Activated T-helper 9 cell treated with anti-CD3 and anti-CD28 coated beads, Interleukin-2, amount 50 U/mL, for 16 hours (primary cell): ENCODE results near the gene GDPGP1.
"Not testable (repeated sequence)": the region's sequence is repeated elsewhere in the genome, so short reads cannot be mapped to it uniquely, and the experiment has no call there.

Source experiments
- DNase-seq: peaks from one replicate; pipeline ENCODE4 v3.0.0-alpha.2; 2020; ENCODE audit warnings: low read depth

The GDPGP1 gene, protein sequence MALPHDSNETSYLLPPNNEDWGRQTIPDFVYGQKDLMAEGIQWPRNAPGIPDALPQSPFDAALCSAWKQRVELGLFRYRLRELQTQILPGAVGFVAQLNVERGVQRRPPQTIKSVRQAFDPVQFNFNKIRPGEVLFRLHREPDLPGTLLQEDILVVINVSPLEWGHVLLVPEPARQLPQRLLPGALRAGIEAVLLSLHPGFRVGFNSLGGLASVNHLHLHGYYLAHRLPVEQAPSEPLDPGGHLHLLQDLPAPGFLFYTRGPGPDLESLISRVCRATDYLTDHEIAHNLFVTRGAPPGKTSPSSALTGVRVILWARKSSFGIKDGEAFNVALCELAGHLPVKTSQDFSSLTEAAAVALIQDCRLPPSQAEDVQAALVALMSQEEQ

DNA sequence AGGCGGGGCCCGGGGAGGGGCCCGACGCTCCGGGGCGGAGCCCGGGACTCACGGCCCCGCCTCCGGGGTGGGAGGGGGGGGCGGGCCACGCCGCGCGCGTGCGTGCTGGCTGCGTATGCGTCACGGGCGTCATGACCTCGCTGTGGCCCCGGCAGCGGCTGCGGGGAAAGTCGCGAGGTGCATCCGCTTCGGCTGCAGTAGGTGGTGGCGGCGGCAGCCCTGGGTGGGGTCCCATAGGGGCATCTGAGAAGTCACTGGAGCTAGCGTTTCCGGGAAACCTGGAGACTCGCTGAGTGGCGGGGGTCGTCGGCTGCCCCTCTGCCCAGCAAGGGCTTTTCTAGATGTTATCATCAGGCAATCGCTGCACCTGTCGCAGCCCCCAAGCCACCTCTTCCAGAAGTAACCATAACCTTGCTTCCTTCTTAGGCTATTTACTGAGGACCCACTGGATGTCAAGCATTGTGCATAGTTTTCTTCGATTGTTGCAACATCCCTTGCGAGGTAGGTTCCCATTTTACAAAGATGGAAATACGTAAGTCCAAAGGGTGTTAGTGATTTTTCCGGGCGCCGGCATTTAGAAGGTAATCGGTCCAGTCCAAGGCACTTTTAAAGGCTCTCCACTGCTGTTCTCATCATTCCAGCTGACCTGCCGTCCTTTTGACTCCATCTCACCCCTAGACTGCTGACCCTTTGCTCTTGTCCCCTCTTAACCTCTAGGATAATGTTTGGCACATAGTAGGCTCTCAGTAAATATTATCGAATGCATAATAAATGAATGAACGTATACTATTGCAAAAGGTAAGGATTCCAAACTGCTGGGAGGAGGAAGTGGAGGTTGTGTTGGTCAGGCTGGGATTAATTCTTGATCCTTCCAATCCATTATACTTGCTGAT is at the start of gene GDPGP1:
TSS of gene GDPGP1 (plus strand) at position 114 of the 893 bp plus-strand sequence. CDS start 6,700 bp downstream, outside the sequence.
- no peak for DNase-seq

DNA sequence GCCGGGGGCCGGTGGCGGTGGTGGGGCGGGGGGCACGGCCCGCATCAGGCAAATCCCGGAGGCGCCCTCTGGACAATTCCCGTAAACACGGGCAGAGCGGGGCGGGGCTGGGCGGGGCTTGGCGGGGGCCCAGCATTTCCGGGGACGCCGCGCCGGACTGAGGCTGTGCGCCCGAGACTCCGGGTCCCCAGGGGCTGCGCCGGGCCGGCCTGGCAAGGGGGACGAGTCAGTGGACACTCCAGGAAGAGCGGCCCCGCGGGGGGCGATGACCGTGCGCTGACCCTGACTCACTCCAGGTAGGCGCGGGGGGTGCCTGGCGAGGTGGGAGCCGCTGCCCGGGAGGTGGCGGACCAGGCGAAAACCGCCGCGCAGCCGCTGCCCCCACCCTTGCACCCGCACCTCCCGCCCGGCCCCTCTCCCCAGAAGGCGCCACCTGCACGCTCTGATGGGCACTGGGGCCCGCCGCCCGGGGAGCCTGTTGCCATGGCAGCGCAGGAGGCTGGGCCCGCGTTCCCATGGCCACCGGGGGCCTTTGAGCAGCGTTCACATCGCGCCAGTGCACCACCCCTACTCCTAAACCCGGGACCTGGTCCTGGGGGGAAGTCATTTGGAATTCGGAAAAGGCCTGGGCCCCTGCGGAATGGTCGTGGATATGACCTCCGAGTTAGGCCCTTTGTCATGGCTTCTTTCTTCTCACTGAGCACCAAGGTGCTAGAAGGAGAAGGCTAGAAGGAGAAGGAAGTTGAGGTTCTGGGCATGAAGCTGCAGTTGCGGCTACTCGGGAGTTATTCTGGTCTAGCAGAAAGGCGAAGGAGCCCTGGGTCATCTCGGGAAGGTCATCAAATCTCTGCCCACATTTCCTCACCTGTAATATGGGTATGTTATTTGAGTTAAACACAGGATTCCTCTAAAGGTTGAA is 49.0 kb upstream of the GDPGP1 start:
- peak; percentile 36 for DNase-seq

DNA sequence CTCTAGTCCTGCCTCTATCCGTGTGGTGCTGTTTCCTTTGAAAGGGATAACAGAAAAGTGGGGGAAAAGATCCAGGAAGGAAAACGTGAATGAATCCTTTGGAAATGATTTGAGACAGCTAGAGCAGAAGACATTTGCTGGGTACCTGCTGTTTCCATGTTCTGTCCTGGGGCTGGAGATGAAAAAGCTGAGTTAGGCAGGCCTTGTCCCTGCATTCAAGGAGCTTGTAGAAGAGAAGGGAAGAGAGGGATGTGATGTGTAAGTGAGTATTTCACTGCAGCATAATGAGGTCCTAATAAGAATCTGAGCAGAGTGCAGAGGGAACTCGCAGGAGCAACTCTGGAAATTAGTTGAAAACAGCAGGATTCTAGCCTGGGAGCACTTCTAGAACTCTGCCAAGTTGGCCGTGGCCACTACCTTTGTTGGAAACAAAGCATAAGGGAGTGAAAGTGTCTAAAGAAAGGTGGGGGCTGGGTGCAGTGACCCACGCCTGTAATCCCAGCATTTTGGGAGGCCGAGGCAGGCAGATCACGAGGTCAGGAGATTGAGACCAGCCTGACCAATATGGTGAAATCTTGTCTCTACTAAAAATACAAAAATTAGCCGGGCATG is 46.6 kb upstream of the GDPGP1 start:
- DNase-seq: no peak

DNA sequence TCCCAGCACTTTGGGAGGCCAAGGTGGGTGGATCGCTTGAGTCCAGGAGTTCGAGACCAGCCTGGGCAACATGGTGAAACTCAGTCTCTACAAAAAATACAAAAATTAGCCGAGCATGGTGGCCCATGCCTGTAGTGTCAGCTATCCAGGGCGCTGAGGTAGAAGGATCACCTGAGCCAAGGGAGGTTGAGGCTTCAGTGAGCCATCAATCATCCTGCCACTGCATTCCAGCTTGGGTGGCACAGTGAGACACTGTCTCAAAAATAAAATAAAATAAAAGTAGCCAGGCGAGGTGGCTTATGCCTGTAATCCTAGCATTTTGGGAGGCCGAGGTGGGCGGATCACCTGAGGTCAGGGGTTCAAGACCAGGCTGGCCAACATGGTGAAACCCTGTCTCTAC is 45.9 kb upstream of the GDPGP1 start:
- DNase-seq: not testable (repeated sequence)

DNA sequence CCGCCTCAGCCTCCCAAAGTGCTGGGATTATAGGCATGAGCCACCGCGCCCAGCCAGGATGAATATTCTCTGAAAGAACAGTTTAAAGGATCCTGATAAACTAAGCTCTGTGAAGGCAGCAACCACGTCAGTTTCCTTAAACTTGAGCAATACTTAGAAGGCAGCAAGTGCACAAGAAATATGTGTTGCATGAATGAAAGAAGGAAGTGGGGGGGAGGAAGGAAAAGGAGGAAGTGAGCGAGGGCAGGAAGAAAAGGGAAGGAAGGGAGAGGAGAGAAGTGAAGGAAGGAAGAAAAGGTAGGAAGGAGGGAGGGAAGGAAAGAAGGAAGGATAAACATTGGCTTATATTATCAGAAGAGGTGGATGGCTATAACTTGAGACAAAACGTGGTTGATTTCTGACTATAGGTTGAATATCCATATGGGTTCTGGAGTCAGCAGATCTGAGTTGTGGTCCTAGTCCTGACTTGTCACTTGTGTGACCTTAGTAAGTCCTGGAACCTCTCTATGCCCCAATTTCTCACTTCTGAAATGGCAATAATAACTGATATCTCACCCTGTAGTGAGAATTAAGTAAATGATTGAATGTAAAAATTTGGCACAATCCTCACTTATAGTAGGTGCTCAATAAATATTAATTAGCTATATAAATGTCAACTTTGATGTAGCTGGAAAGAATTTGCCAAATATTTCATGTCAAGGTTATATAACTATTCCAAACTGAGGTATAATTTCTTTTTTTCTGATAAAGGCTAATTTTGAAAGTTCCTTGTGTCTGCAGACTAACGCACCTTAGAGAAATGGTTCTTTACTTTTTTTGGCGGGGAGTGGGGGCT is 44.9 kb upstream of the GDPGP1 start:
- DNase-seq: no peak

DNA sequence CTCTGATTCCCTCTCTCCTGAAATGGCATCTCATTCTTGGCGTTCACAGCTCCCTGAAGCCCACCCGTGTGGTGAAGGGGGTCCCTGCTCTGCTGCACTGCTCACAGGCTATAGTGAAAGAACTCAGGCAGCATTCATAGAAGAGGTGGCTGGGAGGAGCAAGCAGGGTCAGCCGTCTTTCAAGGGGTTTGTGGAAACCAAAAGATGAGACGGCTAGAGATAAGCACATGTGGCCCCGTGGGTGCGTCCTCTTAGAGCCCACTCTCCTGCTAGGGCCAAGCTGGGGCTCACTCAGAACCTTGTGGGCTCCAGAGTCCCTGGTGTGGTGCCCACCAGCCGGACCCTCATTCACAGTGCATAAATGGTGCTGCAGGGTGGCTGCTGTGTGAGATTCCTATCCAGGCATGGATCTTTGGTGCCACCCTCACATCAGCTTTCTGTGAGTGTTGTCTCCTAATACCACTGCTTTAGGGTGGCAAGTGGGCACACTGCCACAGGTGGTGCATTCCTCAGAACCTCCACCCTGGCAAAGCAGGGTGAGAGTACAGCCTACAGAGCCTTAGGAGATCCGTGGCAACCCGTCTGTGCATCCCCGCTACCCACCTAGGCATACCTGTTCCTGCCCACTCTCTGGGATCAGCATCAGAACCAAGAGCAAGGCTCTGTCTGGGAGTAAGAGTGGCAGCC is 44.1 kb upstream of the GDPGP1 start:
- DNase-seq: no peak

DNA sequence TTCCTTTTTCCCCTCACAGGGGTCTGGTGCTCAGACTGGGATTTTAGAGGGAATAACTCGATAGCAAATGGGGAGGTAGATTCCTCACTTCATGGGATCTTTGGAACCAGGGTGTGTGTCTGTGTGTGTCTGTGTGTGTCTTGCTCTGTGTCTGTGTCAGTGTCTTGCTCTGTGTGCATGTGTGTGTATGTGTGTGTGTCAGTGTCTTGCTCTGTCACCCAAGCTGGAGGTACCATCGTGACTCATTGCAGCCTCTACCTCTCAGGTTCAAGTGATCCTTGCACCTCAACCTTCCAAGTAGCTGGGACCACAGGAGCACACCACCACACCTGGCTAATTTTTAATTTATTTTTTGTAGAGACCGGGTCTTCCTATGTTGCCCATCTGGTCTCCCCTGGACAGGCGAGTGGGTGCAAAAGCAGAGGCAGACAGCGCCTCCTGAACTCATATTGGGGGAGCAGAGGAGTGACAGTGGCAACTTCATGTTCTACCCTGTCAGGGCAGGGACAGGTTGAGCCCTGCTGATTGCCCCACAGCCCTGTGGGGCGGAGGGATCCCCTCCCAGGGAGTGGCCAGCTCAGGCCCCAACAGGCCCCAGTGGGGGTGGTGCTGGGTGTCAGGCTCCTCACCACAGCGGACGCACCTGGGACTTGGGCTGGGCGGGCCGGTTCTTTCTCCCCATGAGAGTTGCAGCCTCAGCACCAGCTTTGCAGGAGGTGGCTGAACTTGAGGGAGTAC is 43.2 kb upstream of the GDPGP1 start:
- DNase-seq: no peak

DNA sequence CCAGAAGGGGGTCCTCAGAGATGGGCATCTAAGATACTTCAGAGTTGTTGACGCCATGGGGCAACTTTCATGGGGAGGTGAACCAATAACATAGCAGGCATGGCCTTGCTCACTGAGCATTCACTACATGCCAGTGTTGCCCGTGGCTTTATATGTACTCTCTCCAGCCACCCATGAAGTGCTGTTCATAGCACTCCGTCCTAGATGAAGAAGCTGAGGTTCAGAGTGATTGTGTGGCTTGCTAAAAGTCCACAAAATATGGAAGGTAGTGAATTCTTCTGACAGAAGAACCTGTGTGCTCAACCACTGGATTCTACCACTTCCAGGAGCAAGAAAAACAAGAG is 42.7 kb upstream of the GDPGP1 start:
- DNase-seq: no peak

DNA sequence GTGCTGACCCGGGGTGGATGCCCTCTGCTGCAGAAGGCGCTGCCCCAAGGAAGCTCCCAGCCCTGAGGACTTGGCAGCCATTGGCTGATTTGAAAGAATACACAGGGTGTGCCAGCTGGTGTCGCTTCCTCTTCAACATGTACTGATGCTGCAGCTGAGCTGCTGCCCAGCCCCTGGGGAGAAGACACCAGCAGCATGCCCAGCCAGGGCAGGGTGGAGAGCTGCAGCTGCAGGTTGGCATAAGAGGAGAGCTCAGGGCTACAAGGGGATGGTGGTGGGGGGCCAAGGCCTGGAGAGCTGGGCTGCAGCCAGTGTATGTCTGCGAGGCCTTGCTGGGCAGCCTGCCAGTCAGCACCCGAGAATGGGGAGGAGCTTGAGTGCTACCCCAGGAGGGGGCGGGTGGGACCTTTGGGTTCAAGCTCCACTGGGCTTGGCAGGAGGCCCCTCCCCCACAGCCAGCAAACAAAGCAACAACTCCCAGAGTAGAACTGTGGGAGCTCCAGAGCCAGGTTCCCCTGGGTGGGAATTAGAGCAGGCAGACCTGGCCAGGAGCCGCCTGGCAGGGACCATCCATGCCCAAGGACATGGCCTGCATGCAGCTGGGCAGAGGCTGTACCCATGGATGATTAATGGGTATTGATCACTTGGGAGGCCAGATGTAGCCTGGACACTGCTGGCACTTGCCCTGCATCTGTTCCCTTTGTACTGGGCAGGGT is 42.1 kb upstream of the GDPGP1 start:
- DNase-seq: no peak

DNA sequence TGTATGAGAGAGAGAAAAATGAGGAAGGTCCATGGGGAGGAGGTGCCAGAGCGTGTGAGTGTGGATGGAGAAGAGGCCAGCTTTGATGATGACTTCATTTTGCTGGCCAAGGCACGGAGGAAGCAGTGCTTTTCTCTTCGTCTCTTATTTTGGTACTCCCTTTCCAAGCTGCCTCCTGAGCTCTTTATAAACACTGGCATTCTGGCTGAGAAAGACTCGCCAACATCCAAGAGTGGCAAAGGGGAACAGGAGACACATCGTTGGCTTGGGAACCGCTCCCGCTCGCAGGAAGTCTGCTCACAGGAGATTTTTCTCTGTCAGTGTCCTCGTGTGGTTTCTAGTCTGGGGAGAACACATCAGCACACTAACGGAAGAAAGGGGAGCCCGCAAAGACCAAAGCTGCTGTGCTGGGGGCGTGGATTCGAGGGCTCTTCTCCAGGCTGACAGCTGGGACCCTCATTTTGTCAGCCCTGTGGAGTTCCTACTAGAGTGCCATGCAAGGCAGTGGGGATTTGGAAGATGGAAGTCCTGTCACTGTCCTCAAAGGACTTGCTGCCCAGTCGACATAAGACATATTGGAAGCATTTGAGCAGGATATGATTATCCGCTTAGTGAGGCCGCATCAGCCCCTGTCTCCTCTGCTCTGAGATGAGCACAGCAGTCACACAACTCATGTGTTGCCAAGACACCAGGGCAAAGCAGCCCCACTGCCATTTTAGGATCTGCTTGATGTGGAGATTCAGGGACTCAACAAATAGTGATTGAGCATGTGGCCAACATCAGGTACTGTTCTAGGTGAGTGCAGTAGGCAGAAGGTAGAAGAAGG is 40.8 kb upstream of the GDPGP1 start:
- no peak for DNase-seq

DNA sequence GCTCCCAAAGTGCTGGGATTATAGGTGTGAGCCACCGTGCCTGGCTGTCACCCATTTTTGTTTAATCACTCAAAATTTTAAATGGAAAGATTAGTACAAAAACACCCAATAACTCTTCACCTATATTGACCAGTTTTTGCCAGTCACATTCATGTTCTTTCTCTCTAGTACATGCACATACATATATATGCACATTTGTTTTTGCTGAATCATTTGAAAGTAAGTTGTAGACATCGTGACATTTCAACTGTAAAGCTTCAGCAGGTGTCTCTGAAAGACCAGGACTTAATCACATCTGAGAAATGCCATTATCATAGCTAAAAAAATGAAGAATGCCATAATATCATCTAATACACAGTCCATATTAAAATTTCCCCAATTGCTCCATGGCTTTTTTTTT is 39.4 kb upstream of the GDPGP1 start:
- no peak for DNase-seq

DNA sequence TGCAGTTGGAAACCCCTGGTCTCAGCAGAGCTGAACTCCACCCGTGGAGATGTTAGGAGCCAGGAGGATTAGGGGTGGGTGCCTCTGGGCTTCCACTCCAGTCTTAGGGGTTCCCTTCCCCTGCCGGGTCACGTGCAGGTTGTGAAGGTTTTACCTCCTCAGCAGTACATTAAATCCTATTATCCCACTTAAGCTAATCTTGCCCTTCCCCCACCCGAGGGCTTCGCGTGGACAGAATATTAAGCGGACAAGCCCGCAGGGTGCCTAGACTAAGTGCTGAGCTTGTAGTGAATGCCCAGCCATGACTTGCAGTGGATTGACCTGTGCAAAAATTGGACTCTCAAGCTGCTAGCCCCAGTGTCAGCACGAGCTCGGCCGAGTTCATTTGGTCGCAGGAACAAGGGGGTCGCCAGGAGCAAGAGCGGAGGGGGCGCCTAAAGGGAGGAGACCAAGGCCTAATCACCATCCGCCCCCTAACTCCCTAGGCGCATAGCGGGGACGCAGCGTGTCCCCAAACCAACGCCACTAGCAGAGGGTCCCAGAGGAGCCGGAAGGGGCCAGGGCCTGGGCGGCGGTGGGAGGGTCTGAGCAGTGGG is 33.4 kb upstream of the GDPGP1 start:
- no peak for DNase-seq

DNA sequence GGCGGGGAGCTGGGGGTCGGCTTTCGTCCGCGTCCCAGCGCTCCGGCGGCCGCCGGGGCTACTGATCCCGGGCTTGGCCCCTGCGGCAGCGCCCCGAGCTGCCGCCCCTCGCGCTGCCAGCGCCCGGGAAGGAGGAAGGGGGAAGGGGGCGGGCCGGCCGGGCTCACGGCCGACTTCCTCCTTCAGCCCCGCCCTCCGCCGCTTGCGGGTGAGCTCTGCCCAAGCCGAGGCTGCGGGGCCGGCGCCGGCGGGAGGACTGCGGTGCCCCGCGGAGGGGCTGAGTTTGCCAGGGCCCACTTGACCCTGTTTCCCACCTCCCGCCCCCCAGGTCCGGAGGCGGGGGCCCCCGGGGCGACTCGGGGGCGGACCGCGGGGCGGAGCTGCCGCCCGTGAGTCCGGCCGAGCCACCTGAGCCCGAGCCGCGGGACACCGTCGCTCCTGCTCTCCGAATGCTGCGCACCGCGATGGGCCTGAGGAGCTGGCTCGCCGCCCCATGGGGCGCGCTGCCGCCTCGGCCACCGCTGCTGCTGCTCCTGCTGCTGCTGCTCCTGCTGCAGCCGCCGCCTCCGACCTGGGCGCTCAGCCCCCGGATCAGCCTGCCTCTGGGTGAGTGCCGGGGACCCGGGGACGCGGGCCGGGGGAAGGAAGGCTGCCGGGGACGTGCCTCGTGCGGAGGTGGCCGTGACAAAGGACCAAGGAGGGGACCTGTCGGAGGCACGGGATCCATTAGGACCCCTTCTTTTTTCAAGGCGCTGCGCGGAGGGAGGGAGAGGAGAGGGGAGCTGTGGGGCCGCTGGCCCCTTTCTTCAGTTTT is 32.7 kb upstream of the GDPGP1 start, which contains the start of gene SEMA4B:
TSS of gene SEMA4B (plus strand) at position 201 of the 814 bp plus-strand sequence. CDS start at position 450, 249 bp downstream.
- peak; percentile 60 for DNase-seq

DNA sequence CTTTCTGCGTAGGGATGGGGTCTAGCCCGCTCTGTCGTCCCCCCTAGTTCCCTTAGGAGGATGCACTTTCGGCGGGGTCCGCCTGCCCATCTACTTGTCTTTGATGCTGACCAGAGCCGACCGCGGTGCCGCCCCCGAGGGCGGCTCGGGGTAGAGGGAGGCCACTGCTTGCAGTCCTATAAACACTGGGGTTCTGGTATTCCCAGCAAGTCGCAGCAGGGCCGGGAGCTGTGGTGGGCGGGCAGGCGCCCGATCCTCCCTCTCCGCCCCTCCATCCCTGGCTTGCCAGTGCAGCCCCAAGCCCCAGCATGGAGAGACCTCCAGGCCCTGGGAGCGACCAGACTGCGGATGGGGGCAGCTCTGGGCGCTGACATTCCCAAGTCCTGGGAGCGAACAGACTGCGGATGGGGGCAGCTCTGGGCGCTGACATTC is 32.0 kb upstream of the GDPGP1 start:
- DNase-seq: no peak

DNA sequence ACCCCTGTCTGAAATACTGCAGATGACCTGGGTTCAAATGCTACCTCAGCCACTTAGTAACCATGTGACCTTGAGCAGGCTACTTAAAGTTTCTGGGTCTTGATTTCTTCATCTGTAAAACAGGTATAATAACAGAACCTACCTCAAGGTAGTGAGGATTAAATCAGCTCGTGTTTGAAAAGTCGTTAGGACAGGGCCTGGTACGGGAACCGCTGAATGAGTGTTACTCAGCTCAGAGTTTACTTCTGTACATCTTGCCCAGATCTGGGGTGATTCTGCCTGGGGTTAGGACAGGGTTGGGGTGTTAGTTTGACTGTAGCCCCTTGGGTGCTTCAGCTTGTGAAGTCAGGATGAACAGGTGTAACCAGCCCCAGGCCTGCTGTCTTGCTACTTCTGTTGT is 31.1 kb upstream of the GDPGP1 start:
- no peak for DNase-seq

DNA sequence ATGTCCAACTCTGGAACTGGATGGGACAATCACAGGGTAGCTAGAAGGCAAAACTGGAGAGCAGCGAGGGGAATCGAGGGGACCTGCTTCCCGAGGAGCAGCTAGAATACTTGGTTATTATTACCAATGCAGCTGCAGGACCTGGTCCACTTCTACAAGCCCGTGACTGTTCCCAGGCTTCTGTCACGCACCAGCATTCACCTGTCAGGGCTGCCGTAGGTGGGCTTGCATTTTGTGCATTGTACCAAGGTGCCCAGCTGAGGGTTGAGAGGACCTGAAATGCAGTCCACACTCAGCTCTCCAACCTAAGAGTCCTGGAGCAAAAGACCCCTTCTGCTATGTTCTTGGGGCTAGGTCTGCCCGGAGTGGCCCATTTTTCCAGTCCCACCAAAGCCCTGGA is 30.5 kb upstream of the GDPGP1 start:
- no peak for DNase-seq
